ENCODE data around the gene GRIP2.
"Not testable (repeated sequence)": the region's sequence is repeated elsewhere in the genome, so short reads cannot be mapped to it uniquely, and the experiment has no call there.

DNA sequence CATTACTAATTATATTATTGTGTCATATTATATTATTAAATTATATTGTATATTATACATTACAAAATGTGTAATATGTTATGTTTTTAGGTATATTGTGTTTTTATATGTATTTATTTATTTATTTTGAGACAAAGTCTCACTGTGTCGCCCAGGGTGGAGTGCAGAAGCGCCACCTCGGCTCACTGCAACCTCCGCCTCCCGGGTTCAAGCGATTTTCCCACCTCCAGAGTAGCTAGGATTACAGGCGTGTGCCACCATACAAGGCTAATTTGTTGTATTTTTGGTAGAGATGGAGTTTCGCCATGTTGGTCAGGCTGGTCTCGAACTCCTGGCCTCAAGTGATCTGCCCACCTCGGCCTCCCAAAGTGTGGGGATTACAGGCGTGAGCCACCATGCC, 24.6 kb downstream of the GRIP2 start:
- TF ChIP-seq, protein P1, sequence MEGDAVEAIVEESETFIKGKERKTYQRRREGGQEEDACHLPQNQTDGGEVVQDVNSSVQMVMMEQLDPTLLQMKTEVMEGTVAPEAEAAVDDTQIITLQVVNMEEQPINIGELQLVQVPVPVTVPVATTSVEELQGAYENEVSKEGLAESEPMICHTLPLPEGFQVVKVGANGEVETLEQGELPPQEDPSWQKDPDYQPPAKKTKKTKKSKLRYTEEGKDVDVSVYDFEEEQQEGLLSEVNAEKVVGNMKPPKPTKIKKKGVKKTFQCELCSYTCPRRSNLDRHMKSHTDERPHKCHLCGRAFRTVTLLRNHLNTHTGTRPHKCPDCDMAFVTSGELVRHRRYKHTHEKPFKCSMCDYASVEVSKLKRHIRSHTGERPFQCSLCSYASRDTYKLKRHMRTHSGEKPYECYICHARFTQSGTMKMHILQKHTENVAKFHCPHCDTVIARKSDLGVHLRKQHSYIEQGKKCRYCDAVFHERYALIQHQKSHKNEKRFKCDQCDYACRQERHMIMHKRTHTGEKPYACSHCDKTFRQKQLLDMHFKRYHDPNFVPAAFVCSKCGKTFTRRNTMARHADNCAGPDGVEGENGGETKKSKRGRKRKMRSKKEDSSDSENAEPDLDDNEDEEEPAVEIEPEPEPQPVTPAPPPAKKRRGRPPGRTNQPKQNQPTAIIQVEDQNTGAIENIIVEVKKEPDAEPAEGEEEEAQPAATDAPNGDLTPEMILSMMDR (IDR thresholded peaks at IDR 0.05): not testable (repeated sequence)
- TF ChIP-seq POLR2AphosphoS5 (IDR thresholded peaks at IDR 0.05): not testable (repeated sequence)

Data from esophagus muscularis mucosa (tissue), 3 donors.